GM18868 (cell line): ENCODE measurements around the gene MAS1L.

ENCODE experiments used
- ATAC-seq: cut with Tn5 transposase; IDR thresholded peaks from one replicate; pipeline ENCODE4 v1.9.1; 2021; ENCODE audit warnings: mild to moderate bottlenecking, moderate library complexity; ENCODE audit not compliant: unreplicated experiment

MAS1L gene

GRCh38 chr6:29510746-29511300, 23.1 kb upstream of the MAS1L start:
- ATAC-seq, result no peak

DNA sequence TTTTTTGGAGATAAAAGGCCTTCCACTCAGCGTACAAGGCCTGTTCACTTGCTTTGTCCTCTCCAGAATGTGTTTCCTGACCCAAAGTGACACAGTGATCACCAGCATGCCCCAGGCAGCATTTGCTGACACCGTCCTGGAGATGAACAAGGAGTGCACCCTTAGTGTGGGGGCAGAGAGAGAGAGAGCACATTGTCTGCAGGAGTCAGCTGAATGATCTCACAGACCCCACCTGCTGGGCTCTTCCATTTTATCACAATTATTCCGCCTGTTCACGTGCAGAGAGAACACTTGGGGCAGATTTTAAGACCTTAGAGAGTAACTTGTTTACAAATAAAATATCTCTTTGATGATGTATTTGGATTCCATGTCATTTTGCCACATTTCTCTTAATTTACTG, 22.4 kb upstream of the MAS1L start:
- no peak for ATAC-seq

DNA sequence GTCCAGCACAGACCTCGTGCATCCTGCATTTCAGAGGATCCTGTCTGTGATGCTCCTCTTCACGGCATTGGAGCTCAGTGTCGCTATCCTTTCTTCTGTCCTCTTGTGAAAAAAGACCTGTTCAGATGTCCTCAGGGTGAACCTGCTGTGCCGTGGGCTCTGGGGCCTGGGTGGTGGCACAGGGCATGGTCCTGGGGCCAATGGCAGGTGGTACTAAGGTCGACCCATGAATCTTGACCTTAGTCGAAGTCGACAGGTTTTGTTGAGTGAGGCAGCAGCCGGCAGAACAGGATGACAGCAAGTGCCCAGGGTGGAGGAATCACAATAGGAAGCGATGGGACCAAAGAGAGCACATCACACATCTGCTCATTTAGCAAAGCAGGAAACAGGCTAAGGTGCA, 22.0 kb upstream of the MAS1L start:
- ATAC-seq, result no peak

GRCh38 chr6:29509239-29509638, 21.5 kb upstream of the MAS1L start:
- peak; percentile 93 for ATAC-seq

DNA sequence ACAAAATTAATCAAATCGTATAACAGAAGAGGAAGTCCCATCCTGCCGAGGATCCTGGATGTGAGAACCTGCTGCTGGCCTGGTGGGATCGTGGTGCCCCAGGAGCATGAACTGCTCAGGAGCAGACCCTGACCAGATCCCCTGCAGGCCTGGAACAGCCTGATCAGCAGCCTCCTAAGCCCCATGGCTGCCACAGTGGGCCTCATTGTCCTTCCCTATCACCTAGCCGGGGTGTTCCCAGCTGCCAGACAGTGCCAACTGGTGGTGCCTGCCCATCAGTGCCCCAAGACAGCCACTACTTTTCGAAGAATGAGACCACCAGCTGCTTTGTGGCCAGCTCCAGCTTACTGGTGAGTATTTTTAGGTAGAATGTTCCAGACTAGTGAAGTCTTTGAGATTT, 19.6 kb upstream of the MAS1L start:
- no peak for ATAC-seq

GRCh38 chr6:29506446-29507067, 18.8 kb upstream of the MAS1L start:
- no peak for ATAC-seq

DNA sequence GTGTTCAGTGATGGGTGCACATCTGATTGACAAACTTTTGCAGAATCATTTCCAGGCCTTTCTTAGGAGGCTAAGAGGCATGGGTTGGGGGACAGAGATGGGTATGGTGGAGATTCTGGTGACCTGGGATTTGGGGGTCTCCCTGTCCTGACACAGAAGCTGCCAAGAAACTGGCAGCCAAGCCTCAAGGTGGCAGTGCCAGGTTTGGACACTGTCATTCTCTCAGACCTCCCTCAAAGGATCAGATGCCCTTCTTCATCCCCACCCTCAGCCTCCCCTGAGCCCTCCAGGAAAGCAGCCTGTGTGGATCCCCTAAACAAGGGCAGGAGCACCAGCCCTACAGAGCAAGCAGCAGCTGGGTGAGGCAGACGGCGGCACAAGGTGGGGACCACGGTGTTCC, 18.1 kb upstream of the MAS1L start:
- ATAC-seq, result no peak

GRCh38 chr6:29504961-29505360, 17.2 kb upstream of the MAS1L start:
- no peak for ATAC-seq

- ATAC-seq, result no peak
Measured at GRCh38 chr6:29502597-29502996, 14.8 kb upstream of the MAS1L start.

- no peak for ATAC-seq
Measured at GRCh38 chr6:29502181-29502580, 14.4 kb upstream of the MAS1L start.

DNA sequence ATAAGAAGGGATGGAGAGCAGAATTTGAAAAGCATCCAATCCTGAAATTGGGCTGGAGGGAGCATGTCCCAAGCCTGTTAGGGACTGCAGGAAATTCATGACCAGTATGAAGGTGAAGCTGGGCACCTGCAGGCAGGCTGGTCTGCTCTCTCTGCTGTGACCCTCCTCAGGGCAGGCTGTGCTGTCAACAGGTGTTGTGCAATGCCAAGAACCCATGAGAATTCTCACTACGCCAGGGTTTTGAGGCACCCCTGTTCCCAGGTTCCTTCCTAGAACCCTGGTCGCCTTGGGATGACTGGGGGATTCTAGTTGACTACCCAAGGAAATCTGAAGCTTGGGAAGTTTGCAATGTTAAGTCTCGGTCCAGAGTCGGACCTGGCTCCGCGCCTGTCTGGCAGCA, 13.3 kb upstream of the MAS1L start:
- ATAC-seq, result no peak

- ATAC-seq, result no peak
Measured at GRCh38 chr6:29500594-29500993, 12.8 kb upstream of the MAS1L start.

GRCh38 chr6:29499704-29500103, 11.9 kb upstream of the MAS1L start:
- no peak for ATAC-seq

- ATAC-seq, result no peak
Measured at GRCh38 chr6:29496961-29497360, 9.2 kb upstream of the MAS1L start.

DNA sequence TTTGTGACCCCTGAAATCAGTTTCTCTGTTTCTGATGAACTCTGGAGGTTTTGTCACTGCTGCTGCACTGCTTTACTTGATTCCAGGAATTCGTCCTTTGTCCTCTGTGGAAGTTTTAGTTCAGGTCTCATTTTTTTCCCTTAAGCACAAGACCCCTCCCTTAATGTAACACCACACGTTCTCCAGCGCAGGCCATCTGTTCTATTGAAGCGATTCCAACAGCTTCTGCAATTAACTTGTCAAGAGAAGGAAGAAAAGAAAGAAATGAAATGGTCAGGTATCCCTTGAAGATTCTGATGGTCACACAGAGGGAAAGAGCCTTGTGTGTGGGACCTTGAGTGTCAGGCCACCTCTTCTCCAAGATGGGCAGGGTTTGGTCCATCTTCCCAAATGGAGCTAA, 7.8 kb upstream of the MAS1L start:
- no peak for ATAC-seq

GRCh38 chr6:29494131-29494530, 6.4 kb upstream of the MAS1L start:
- no peak for ATAC-seq

DNA sequence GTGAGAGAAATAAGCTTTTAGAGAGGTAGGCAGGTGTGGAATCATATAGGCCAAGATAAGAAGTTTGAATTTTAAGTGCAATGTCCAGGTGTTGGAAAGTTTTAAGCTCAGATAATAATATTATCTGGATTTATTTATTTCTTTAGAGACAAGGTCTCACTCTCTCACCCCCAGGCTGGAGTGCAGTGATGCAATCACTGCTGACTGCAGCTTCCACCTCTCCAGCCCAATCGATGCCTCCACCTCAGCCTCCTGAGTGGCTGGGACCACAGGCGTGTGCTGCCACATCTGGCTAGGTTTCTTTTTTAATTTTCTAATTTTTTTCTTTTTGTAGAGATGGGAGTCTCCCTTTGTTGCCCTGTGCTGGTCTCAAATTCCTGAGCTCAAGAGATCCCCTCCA, 5.5 kb upstream of the MAS1L start:
- ATAC-seq, result no peak

DNA sequence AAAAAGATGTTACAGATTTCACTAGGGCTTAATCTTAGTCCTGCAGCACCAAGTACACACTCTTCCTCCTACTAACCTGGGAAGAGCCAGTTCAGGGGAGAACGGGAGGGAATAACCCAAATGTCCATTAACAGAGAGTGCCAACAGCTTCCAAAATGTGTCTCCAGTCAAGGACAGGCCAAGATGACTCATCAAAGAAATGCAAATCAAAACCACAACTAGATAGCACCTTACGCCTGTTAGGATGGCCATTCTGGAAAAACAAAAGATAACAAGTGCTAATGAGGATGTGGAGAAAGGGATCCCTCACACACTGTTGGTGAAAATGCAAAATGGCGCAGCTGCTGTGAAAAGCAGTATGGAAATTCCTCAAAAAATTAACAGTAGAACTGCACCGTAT, 3.8 kb upstream of the MAS1L start:
- ATAC-seq, result no peak

DNA sequence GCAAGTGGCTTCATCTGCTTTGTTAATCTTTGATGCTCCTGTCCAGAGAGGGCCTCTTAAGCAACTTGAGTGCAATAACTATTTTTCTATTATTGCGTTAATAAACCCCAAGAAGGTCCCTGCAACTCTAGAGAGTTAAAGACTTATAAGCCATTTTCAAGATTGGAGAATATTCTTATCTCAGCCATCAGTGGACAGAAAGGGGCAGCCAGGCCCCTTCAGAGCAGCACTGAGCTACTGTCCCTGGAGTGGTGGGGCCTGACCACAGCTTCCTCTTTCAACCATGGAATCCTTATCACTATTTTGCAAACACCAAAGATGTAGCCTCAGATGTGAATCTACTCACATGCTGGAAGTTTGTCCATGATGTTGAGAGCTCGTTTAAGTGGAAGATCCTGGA, 2.8 kb upstream of the MAS1L start:
- ATAC-seq, result no peak

GRCh38 chr6:29490055-29490454, 2.3 kb upstream of the MAS1L start:
- ATAC-seq, result no peak

GRCh38 chr6:29489286-29489685, 1.5 kb upstream of the MAS1L start:
- no peak for ATAC-seq

DNA sequence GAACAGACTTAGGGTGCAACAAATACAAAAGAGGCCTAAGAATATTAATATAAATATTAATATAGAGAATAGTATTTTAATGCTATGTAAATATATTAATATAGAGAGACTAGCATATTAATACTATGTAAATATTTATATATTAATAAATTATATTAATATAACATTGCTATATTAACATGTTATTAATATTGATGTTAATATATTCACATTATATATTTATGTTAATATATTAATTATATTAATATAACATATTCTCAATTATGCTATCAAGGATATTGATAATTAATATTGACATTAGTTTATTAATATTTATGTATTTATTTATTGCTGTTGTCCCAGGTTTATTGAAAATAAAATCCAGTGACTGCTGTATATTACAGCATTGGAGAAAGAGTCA, 1.1 kb upstream of the MAS1L start:
- no peak for ATAC-seq

GRCh38 chr6:29487131-29487530, 625 bp downstream of the MAS1L start:
- no peak for ATAC-seq
